Esophagus muscularis mucosa (tissue), 4 donors: ENCODE measurements around the gene SIK3. TPM values are rescaled to one million over a fixed set of nuclear protein-coding genes. Genes with fewer than 3 reads are reported as not detected.

Experiments
- DNase-seq: peaks from one replicate; pipeline ENCODE4 v3.0.0-alpha.2; 2017; ENCODE audit errors: extremely low spot score
- H3K27ac ChIP-seq, 4 donors: fragments of 200-600 bp; sonication (generic); replicated peaks in 1 of 4; 1 replicate in 3 of 4; 2 replicates in 1 of 4; pipeline ENCODE4 v1.5.1; 2016 to 2019; ENCODE audit warnings: mild to moderate bottlenecking in 1 of 4
- H3K27me3 ChIP-seq, 4 donors: fragments of 200-600 bp; sonication (generic); one replicate each; pipeline versions ENCODE4 v1.5.1 to v1.6.0; 2016 to 2019
- H3K36me3 ChIP-seq, 4 donors: fragments of 200-600 bp; sonication (generic); one replicate each; pipeline ENCODE4 v1.5.1; 2016 to 2019
- H3K4me1 ChIP-seq, 4 donors: fragments of 200-600 bp; sonication (generic); one replicate each; pipeline ENCODE4 v1.5.1; 2016 to 2019
- H3K4me3 ChIP-seq, 4 donors: fragments of 200-600 bp; sonication (generic); 1 replicate in 2 of 4; 2 replicates in 2 of 4; pipeline ENCODE4 v1.5.1; 2016 to 2019; ENCODE audit warnings: mild to moderate bottlenecking in 4 of 4, moderate library complexity in 1 of 4
- H3K9me3 ChIP-seq, 4 donors: fragments of 200-600 bp; sonication (generic); 1 replicate in 3 of 4; 2 replicates in 1 of 4; pipeline ENCODE4 v1.5.1; 2016 to 2019
- EP300 ChIP-seq: sonication (generic); formaldehyde crosslinking; IDR thresholded peaks from one replicate; pipeline ENCODE4 v1.6.1; 2017; ENCODE audit warnings: antibody characterized with exemption
- POLR2A ChIP-seq: fragments of 450-650 bp; IDR thresholded peaks from one replicate; pipeline ENCODE4 v1.6.1; 2017; ENCODE audit warnings: antibody characterized with exemption, moderate library complexity, mild to moderate bottlenecking, low read depth
- POLR2AphosphoS5 ChIP-seq, 2 donors: sonication (generic); formaldehyde crosslinking; IDR thresholded peaks; one replicate each; pipeline ENCODE4 v1.6.1; 2017; ENCODE audit warnings: antibody characterized with exemption in 2 of 2
- WGBS: methylation state at CpG from one replicate; pipeline ENCODE4 v1.1.5; 2018; 5-methylcytosine and 5-hydroxymethylcytosine counted together
- intact Hi-C: fragments of 100-400 bp; cut with DNase I; formaldehyde crosslinking; loops from one replicate; pipeline ENCODE4 v1.15.1; 2023
- total RNA-seq, 4 donors: library from RNA; depleted of rRNA; stranded (reverse); fragments of >200 nt; gene quantifications; one replicate each; pipeline versions ENCODE4 v1.1.0 to v1.2.1, GENCODE V29; 2016
- TF ChIP-seq, protein P1 (sequence below), 3 experiments: fragments of 200-600 bp in 2 of 3; fragments of 450-650 bp in 1 of 3; sonication (generic) in 2 of 3; IDR thresholded peaks; one replicate each; pipeline ENCODE4 v1.5.1; 2017 to 2019; ENCODE audit warnings: antibody characterized with exemption in 3 of 3, mild to moderate bottlenecking in 2 of 3, moderate library complexity in 1 of 3

The SIK3 gene
- total RNA-seq, 4 donors from 2014 or later = 39.5 to 53.5 (median 42.3) TPM

DNA sequence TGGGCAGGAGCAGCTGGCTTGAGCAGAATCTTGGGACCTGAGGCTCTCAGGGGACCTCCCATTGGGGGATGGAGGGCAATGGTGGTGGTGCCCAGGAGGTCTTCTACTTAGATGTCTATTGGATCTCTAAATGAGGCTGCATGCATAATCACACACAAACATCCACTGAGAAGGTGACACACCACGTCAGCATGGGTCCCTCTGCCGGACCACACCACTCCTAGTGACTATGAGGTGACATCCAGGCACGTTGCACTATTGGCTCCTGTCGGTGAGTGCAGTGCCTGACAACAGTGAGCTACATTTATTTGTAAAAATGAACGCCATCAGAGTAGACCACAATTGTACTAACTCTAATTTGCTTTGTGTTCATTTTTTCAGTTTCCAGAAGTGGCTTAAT, 272.8 kb downstream of the SIK3 start:
- intact Hi-C loops = no loop called here
- TF ChIP-seq, protein P1, sequence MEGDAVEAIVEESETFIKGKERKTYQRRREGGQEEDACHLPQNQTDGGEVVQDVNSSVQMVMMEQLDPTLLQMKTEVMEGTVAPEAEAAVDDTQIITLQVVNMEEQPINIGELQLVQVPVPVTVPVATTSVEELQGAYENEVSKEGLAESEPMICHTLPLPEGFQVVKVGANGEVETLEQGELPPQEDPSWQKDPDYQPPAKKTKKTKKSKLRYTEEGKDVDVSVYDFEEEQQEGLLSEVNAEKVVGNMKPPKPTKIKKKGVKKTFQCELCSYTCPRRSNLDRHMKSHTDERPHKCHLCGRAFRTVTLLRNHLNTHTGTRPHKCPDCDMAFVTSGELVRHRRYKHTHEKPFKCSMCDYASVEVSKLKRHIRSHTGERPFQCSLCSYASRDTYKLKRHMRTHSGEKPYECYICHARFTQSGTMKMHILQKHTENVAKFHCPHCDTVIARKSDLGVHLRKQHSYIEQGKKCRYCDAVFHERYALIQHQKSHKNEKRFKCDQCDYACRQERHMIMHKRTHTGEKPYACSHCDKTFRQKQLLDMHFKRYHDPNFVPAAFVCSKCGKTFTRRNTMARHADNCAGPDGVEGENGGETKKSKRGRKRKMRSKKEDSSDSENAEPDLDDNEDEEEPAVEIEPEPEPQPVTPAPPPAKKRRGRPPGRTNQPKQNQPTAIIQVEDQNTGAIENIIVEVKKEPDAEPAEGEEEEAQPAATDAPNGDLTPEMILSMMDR (IDR thresholded peaks at IDR 0.05) = no peak
- no peak for DNase-seq
- WGBS = 79% methylated on average over 5 of the region's 5 CpGs
- H3K9me3 ChIP-seq = no peaks in the 10 kb centered on the region
- H3K27ac ChIP-seq = no peak overlapping the region
- H3K36me3 ChIP-seq = no peaks in the 10 kb centered on the region
- no peak overlapping the region for H3K4me3 ChIP-seq
- H3K27me3 ChIP-seq = no peaks in the 10 kb centered on the region
- no peaks in the 10 kb centered on the region for H3K4me1 ChIP-seq

DNA sequence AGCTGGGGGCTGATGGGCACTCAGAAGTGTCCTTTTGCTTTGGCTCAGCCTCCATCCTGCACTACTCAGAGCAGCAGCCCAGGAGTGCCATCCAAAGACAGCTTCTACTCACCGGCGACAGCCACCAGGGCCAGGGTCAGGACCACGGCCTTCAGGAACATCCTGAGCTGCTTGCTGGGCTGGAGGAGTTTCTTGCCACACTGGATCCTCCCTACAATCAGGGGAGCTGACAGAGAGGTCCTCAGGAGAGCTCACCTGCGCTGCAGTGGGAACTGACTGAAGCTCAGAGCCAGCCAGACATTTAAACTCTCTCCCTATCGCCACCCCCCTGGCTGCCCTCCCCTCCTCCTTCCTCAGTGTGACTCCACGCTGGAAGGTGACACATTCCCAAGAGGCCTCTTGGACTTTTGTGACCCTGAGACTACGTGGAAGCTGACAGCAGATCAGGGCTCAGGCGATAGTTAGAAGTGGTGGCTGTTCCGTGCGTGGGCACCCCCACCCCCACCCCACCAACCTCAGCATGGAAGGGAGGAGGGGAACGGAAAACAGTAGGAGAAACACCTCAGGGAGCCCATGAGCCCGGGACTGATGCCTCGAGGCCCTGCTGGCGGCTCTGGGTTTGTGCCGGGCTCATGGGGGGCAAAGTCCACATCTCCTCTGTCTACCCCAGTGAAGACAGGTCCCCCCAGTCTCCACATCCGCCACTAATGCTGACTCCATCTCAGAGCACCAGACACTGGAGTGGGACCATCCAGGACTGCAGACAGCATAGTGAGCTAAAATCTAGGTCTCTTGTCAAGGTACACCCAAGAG, 275.0 kb downstream of the SIK3 start, which contains the start of gene APOA4:
APOA4 (minus strand) TSS at position 274 of the 813 bp plus-strand sequence; CDS start at position 161, 113 bp downstream.
- TF ChIP-seq POLR2AphosphoS5 (IDR thresholded peaks at IDR 0.05) (no peak), EP300 (no peak), POLR2A (no peak)
- TF ChIP-seq, protein P1 (IDR thresholded peaks at IDR 0.05) = no peak

DNA sequence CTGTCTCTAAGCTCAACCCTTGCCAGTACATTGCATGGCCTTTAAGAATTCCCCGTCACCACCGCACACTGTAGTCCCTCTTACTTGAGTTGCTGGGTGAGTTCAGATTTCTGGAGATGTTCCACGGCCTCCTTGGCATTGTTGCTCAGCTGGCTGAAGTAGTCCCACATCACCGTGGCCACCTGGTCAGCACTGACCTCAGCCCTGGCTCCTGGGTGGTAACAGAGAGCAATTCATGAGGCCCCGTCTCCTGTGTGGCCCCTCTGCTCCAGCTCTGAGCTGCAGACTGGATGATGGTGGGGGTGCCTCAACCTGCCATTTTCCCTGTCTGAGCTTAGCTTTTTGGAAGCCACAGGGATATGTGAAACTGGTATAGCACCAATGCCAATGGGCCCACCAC, 275.7 kb downstream of the SIK3 start:
- no peak for DNase-seq
- WGBS = 63% methylated on average over 4 of the region's 5 CpGs
- Histone ChIP-seq H3K36me3 (no peaks in the 10 kb centered on the region), H3K27me3 (no peaks in the 10 kb centered on the region), H3K27ac (no peak overlapping the region), H3K4me3 (no peak overlapping the region), H3K4me1 (no peaks in the 10 kb centered on the region), H3K9me3 (no peaks in the 10 kb centered on the region)
- TF ChIP-seq, protein P1 (IDR thresholded peaks at IDR 0.05) = no peak
- no peak for TF ChIP-seq EP300
- no peak for TF ChIP-seq POLR2AphosphoS5 (IDR thresholded peaks at IDR 0.05)
- TF ChIP-seq POLR2A = no peak
- intact Hi-C loops = no loop called here

More for the DNA sequence above, 275.0 kb downstream of the SIK3 start, which contains the start of gene APOA4:
- Histone ChIP-seq H3K4me3 (no peak within 1 kb of the TSS), H3K4me1 (no peaks in the 10 kb centered on the region), H3K9me3 (no peaks in the 10 kb centered on the region), H3K27me3 (no peaks in the 10 kb centered on the region), H3K36me3 (no peaks in the 10 kb centered on the region), H3K27ac (no peak within 1 kb of the TSS)
- DNase-seq = no peak
- WGBS = 100% methylated on average over 1 of the region's 16 CpGs
- intact Hi-C loops = no loop called here

DNA sequence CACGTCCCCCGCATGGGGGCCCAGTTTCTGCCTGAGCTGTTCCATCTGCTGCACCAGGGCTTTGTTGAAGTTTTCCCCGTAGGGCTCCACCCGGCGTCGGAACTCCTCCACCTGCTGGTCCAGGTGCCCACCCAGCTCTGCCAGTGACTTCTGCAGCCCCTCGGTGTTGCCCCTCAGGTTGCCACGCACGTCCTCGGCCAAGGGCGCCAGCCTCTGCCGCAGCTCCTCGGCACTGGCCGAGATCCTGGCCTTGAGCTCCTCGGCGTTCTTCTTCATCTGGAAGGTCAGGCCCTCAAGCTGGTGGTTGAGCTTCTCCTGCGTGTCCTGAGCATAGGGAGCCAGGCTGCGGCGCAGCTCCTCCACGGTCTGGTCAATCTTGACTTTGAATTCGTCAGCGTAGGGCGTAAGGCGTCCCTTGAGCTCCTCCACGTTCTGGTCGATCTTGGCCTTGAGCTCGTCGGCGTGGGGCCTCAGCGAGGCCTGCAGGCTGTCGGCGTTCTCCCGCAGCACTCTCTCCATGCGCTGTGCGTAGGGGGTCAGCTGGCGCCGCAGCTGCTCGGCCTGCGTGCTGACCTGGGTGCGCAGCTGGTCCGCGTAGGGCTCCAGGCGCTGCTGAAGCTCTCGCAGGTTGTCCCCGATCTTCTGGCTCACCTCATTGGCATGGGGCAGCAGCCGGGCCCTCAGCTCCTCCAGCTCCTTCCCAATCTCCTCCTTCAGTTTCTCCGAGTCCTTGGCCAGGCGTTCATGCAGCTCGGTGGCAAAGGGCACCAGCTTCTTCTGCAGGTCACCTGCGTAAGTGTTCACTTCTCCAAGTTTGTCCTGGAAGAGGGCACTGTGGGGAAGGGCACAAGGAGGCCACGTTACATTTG, 276.9 kb downstream of the SIK3 start:
- no peak for TF ChIP-seq EP300
- no peak for TF ChIP-seq POLR2A
- TF ChIP-seq POLR2AphosphoS5 (IDR thresholded peaks at IDR 0.05) = no peak
- TF ChIP-seq, protein P1 (IDR thresholded peaks at IDR 0.05) = no peak
- intact Hi-C loops = no loop called here

More for the DNA sequence above, 276.9 kb downstream of the SIK3 start:
- Histone ChIP-seq H3K4me3 (no peak overlapping the region), H3K27me3 (no peaks in the 10 kb centered on the region), H3K27ac (no peak overlapping the region), H3K36me3 (no peaks in the 10 kb centered on the region), H3K9me3 (no peaks in the 10 kb centered on the region), H3K4me1 (no peaks in the 10 kb centered on the region)
- 91% methylated on average over 24 of the region's 51 CpGs for WGBS
- DNase-seq = no peak
